GM19395 (cell line): ENCODE data around the gene ADARB1.

Experiments used
- ATAC-seq: cut with Tn5 transposase; IDR thresholded peaks from one replicate; pipeline ENCODE4 v1.9.1; 2021; ENCODE audit warnings: mild to moderate bottlenecking, moderate library complexity; ENCODE audit not compliant: unreplicated experiment

The ADARB1 gene

GRCh38 chr21:45054927-45055612 lies 19.3 kb upstream of the ADARB1 start:
- ATAC-seq: no peak

GRCh38 chr21:45055861-45056260 lies 18.5 kb upstream of the ADARB1 start:
- no peak for ATAC-seq

- ATAC-seq: no peak
Observed at GRCh38 chr21:45056296-45056904, 18.0 kb upstream of the ADARB1 start.

- ATAC-seq: no peak
Observed at GRCh38 chr21:45056917-45057560, 17.3 kb upstream of the ADARB1 start.

GRCh38 chr21:45057886-45058285 lies 16.5 kb upstream of the ADARB1 start:
- no peak for ATAC-seq

GRCh38 chr21:45059121-45059520 lies 15.3 kb upstream of the ADARB1 start:
- no peak for ATAC-seq

- ATAC-seq: no peak
Observed at GRCh38 chr21:45060089-45060488, 14.3 kb upstream of the ADARB1 start.

GRCh38 chr21:45060675-45061311 lies 13.6 kb upstream of the ADARB1 start:
- ATAC-seq: no peak

GRCh38 chr21:45064091-45064490 lies 10.3 kb upstream of the ADARB1 start:
- ATAC-seq: no peak

- ATAC-seq: no peak
Observed at GRCh38 chr21:45064618-45065399, 9.6 kb upstream of the ADARB1 start.

- no peak for ATAC-seq
Observed at GRCh38 chr21:45067462-45068285, 6.7 kb upstream of the ADARB1 start.

GRCh38 chr21:45069085-45069484 lies 5.3 kb upstream of the ADARB1 start:
- no peak for ATAC-seq

- no peak for ATAC-seq
Observed at GRCh38 chr21:45069711-45070110, 4.7 kb upstream of the ADARB1 start.

- no peak for ATAC-seq
Observed at GRCh38 chr21:45071078-45071873, 3.1 kb upstream of the ADARB1 start.

- no peak for ATAC-seq
Observed at GRCh38 chr21:45071874-45072737, 2.3 kb upstream of the ADARB1 start.

- ATAC-seq: no peak
Observed at GRCh38 chr21:45072738-45073300, 1.6 kb upstream of the ADARB1 start.

GRCh38 chr21:45073301-45074047 lies 906 bp upstream of the ADARB1 start:
- no peak for ATAC-seq
